ENCODE results near the gene DNER. TPM values are rescaled to one million over a fixed set of nuclear protein-coding genes. Genes with fewer than 3 reads are reported as not detected.

Gene DNER
- total RNA-seq, 4 donors from 2014 or later: 8.9 to 29.4 (median 19.5) TPM

DNA sequence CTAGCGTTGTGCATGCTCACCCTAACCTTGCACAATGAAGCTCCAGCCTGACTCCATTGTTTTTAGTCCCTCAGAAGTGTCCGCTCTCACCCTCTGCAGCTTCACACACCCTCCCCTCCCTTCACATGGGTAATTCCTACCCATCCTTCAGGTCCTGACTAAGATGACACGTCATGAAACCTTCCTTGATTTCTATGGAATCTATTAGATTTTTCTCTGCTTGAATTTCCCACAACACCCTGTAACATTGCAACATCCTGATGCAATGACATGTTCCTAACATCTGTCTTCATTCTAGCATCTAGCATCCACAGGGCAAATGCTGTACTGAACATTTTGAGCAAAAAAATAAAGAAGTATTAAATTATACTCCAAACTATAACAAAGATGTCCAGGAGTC lies 366.2 kb downstream of the DNER start:
- 81% methylated on average over 3 of the region's 3 CpGs for WGBS
- Histone ChIP-seq H3K4me3 (no peak overlapping the region), H3K4me1 (peaks cover 10% of the 10 kb centered on the region), H3K27ac (no peak overlapping the region), H3K36me3 (no peaks in the 10 kb centered on the region), H3K27me3 (no peaks in the 10 kb centered on the region), H3K9me3 (no peaks in the 10 kb centered on the region)
- TF ChIP-seq POLR2AphosphoS5 (IDR thresholded peaks at IDR 0.05) (peak in 2 of 3 donors; percentile 23 to 62), EP300 (IDR thresholded peaks at IDR 0.05) (no peak)
- TF ChIP-seq, protein P1, sequence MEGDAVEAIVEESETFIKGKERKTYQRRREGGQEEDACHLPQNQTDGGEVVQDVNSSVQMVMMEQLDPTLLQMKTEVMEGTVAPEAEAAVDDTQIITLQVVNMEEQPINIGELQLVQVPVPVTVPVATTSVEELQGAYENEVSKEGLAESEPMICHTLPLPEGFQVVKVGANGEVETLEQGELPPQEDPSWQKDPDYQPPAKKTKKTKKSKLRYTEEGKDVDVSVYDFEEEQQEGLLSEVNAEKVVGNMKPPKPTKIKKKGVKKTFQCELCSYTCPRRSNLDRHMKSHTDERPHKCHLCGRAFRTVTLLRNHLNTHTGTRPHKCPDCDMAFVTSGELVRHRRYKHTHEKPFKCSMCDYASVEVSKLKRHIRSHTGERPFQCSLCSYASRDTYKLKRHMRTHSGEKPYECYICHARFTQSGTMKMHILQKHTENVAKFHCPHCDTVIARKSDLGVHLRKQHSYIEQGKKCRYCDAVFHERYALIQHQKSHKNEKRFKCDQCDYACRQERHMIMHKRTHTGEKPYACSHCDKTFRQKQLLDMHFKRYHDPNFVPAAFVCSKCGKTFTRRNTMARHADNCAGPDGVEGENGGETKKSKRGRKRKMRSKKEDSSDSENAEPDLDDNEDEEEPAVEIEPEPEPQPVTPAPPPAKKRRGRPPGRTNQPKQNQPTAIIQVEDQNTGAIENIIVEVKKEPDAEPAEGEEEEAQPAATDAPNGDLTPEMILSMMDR (IDR thresholded peaks at IDR 0.05): no peak
- DNase-seq (ENCODE audit: low spot score in 2 of 2): no peak

- 72% methylated on average over 4 of the region's 4 CpGs for WGBS
- H3K4me1 ChIP-seq: peaks cover 16% of the 10 kb centered on the region
- DNase-seq (ENCODE audit: low spot score in 2 of 2): no peak
- H3K27ac ChIP-seq: no peak overlapping the region
- H3K36me3 ChIP-seq: no peaks in the 10 kb centered on the region
- no peaks in the 10 kb centered on the region for H3K9me3 ChIP-seq
- no peak overlapping the region for H3K4me3 ChIP-seq
- TF ChIP-seq, protein P1 (IDR thresholded peaks at IDR 0.05): no peak
- TF ChIP-seq EP300 (IDR thresholded peaks at IDR 0.05) (no peak), POLR2A (IDR thresholded peaks at IDR 0.05) (no peak), POLR2AphosphoS5 (IDR thresholded peaks at IDR 0.05) (no peak)
- H3K27me3 ChIP-seq: no peaks in the 10 kb centered on the region
These were observed 367.4 kb downstream of the DNER start for GRCh38 chr2:229346816-229347540.

DNA sequence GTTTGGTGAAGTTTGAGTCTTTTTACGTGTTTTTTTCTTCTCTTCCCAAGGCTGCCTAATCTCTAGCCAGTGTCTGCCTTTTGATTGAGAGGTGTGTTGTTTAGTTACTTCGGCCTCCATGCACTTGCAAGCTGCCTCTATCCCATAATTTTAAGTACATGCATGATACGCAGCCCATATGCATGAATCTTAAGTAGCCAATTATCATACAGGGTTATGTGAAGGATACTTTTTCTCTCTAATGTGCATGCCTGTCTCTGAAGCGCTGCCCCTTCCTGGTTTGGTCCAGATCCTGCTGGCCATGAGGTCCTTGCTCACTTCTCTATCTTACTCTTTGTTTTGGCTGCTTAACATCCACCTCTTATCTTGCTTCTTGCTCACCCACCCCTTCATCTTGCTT lies 369.4 kb downstream of the DNER start:
- no peaks in the 10 kb centered on the region for H3K27me3 ChIP-seq
- 88% methylated on average over 4 of the region's 4 CpGs for WGBS
- peaks cover 18% of the 10 kb centered on the region for H3K4me1 ChIP-seq
- H3K36me3 ChIP-seq: no peaks in the 10 kb centered on the region
- no peak overlapping the region for H3K27ac ChIP-seq
- H3K4me3 ChIP-seq: no peak overlapping the region
- TF ChIP-seq, protein P1 (IDR thresholded peaks at IDR 0.05): no peak
- TF ChIP-seq POLR2A (IDR thresholded peaks at IDR 0.05): no peak
- TF ChIP-seq EP300 (IDR thresholded peaks at IDR 0.05): no peak
- no peak for TF ChIP-seq POLR2AphosphoS5 (IDR thresholded peaks at IDR 0.05)
- DNase-seq (ENCODE audit: low spot score in 2 of 2): no peak
- no peaks in the 10 kb centered on the region for H3K9me3 ChIP-seq

DNA sequence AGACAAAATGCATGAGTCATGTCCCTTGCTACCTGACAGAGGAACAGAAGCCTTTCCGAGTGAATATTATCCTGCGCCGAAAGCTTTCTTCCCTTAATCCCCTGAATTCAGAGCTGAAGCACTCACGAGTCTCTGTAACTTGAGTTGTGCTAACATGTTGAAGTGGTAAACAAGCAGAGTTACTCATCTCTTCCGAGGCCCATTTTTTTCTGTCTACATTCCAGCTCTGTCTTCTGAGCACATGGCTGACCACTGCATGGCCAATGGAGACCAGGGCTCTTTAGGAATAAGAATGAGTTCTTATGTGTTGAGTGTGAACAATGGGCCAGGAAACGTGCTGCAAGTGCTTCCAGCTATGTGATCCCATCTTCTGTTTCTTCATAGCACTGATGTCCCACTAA lies 370.2 kb downstream of the DNER start:
- Histone ChIP-seq H3K27ac (no peak overlapping the region), H3K9me3 (no peaks in the 10 kb centered on the region), H3K4me1 (peaks cover 18% of the 10 kb centered on the region), H3K27me3 (no peaks in the 10 kb centered on the region), H3K36me3 (no peaks in the 10 kb centered on the region), H3K4me3 (no peak overlapping the region)
- no peak for DNase-seq (ENCODE audit: low spot score in 2 of 2)
- WGBS: 57% methylated on average over 6 of the region's 6 CpGs
- TF ChIP-seq POLR2A (IDR thresholded peaks at IDR 0.05) (no peak), POLR2AphosphoS5 (IDR thresholded peaks at IDR 0.05) (no peak), EP300 (IDR thresholded peaks at IDR 0.05) (no peak)
- TF ChIP-seq, protein P1 (IDR thresholded peaks at IDR 0.05): no peak

DNA sequence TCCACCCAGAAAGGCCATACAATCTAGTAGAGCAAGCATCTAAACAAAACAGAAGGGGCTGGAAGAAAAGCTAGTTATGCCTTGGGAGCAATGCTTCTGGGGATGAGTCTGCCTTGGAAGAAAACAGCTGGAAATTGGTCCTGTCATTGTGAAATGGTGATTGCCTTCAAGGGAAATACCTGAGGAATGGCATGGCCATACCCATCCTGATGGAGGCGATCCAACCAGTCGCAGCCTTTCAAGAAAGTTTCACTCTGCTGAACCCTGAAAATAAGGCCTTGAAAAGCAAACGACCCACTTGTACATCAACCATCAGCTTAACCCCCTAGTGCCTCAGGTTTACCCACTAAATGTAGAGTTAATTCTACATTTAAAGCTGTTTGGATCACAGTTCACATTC lies 370.7 kb downstream of the DNER start:
- no peak for TF ChIP-seq POLR2AphosphoS5 (IDR thresholded peaks at IDR 0.05)
- TF ChIP-seq EP300 (IDR thresholded peaks at IDR 0.05): no peak
- TF ChIP-seq POLR2A (IDR thresholded peaks at IDR 0.05): no peak
- TF ChIP-seq, protein P1 (IDR thresholded peaks at IDR 0.05): no peak

More for the DNA sequence above, 370.7 kb downstream of the DNER start:
- Histone ChIP-seq H3K27ac (no peak overlapping the region), H3K4me3 (no peak overlapping the region), H3K36me3 (no peaks in the 10 kb centered on the region), H3K9me3 (no peaks in the 10 kb centered on the region), H3K27me3 (no peaks in the 10 kb centered on the region), H3K4me1 (peaks cover 18% of the 10 kb centered on the region)
- 58% methylated on average over 3 of the region's 3 CpGs for WGBS
- no peak for DNase-seq (ENCODE audit: low spot score in 2 of 2)
